OCI-M2 (cell line): ENCODE data around the gene DEDD.

Experiments
- DNase-seq: peaks from one replicate; lab custom pipeline; 2025; ENCODE audit not compliant: unreplicated experiment; lab: John Stamatoyannopoulos, UW

The DEDD gene

GRCh38 chr1:161132410-161133219 is at the start of gene DEDD:
DEDD (minus strand) TSS chr1:161132667; CDS start chr1:161124462, 8,205 bp downstream.
- peak; percentile 82 for DNase-seq

DNA sequence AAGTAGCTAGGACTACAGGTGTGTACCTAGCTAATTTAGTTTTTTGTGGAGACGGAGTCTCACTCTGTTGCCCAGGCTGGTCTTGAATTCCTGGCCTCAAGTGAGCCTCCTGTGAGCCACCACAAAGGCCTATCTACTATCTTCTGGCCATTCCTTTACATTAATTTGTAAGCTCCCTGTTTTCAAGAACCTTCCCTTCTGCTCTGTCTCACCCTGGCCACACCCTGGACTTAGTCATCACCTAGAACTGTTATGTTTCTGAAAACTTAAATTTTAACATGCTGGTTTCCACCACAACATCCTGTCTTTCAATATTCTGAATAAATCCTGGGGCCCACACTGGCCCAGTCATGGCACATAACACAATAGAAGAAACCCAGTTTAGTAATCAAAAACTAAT is 49.7 kb upstream of the DEDD start:
- no peak for DNase-seq

DNA sequence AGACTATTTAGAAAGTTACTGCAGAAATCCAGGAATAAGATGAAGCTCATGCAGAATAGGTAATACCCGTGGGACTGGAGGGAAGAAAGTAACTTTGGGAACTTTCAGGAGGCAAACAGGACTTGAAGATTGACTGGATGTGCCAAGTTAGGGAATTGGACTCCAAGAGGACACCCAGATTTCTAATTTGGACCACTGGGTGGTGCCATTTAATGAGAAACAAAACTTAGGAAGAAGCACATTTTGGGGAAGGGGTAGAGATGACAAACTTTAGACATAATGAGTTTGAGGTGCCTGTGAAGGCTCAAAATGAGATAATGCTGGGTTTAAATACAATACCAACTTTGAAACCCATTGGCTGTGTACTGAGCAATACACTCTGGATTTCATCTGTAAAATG is 48.2 kb upstream of the DEDD start:
- no peak for DNase-seq

GRCh38 chr1:161179698-161180097 is 47.2 kb upstream of the DEDD start:
- DNase-seq, result no peak

- no peak for DNase-seq
These were observed 45.4 kb upstream of the DEDD start for GRCh38 chr1:161177936-161178244.

DNA sequence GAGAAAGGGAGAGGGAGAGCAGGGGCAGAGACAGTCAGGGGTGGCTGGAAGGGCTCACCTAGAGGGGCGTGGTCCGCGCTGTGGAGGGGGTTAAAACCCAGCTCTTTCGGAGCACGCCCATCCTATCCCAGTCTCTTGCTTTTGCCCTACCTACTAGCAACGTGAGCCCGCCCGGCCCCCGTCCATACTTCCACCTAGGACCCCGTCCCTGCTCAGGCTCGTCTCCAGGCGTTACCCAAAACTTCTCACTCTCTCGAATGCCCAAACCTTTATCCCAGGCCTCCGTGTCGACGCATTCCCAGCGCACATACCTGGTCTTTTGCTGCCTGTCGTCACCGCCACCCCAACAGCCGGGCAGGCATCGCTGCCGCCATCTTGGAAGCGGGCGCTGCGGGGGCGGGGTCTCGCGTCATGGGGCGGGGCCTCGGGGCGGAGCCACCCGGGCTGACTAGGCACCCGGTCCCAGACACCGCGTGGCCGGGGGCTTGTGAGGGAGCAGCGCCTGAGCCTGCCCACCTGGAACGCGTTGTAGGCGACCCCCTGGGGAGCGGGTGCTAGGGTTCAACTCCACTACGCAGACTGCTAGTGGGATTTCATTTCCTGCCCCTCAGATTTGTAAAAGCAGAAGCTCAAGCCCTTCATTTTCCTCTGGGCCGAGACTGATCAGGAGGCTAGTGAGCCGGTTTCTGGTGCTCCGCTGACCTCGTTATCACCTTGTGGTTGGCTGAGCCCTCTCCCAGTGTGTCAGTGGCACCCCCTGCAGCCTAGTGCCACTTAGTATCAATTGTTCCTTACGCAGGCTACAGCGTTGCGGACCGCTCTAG is 44.9 kb upstream of the DEDD start, which contains the start of gene B4GALT3:
B4GALT3 (minus strand) TSS at position 396 of the 824 bp plus-strand sequence. CDS start 1,447 bp downstream, outside the sequence.
- DNase-seq, result peak; percentile 78

- DNase-seq, result no peak
These were observed 44.1 kb upstream of the DEDD start for GRCh38 chr1:161176468-161177111.

DNA sequence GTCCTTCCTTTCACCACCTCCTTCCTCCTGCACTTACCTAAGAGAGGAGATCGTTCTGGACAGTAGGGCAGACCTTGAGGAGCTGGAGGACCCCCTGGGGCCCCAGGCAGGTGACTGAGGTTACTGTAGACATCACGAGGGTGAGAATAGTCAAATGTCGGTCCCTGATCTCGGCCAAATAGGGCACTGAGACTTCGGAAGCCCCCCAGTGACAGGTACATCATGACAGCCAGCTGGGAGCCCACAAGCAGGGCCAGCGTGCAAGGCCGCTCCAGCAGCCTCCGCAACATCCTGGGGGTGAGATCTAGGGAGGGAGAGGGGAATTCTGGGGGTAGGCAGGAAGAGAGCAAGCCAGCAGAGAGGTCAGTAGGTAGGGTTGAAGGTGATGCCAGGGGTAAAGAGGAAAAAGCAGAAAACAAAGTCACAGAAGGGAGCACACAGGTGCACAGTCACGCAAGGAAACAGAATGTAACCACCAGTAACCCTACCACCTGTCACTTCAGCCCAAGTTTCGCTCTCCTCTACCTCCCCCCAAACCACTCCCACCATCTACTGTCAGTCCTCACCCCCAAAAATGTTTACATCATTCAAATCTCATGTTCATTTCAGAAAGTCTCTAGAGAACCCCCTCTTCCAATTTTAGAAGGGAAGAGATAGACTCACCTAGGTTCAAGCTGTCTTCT is 43.4 kb upstream of the DEDD start:
- no peak for DNase-seq

GRCh38 chr1:161174911-161175310 is 42.4 kb upstream of the DEDD start:
- no peak for DNase-seq

- no peak for DNase-seq
These were observed 41.2 kb upstream of the DEDD start for GRCh38 chr1:161173711-161174110.

GRCh38 chr1:161172776-161173376 is 40.4 kb upstream of the DEDD start:
- DNase-seq, result no peak

- DNase-seq, result no peak
These were observed 39.9 kb upstream of the DEDD start for GRCh38 chr1:161172349-161172748.

GRCh38 chr1:161171696-161172095 is 39.2 kb upstream of the DEDD start:
- no peak for DNase-seq

GRCh38 chr1:161171191-161171590 is 38.7 kb upstream of the DEDD start:
- no peak for DNase-seq

- no peak for DNase-seq
These were observed 36.4 kb upstream of the DEDD start for GRCh38 chr1:161168906-161169305.

DNA sequence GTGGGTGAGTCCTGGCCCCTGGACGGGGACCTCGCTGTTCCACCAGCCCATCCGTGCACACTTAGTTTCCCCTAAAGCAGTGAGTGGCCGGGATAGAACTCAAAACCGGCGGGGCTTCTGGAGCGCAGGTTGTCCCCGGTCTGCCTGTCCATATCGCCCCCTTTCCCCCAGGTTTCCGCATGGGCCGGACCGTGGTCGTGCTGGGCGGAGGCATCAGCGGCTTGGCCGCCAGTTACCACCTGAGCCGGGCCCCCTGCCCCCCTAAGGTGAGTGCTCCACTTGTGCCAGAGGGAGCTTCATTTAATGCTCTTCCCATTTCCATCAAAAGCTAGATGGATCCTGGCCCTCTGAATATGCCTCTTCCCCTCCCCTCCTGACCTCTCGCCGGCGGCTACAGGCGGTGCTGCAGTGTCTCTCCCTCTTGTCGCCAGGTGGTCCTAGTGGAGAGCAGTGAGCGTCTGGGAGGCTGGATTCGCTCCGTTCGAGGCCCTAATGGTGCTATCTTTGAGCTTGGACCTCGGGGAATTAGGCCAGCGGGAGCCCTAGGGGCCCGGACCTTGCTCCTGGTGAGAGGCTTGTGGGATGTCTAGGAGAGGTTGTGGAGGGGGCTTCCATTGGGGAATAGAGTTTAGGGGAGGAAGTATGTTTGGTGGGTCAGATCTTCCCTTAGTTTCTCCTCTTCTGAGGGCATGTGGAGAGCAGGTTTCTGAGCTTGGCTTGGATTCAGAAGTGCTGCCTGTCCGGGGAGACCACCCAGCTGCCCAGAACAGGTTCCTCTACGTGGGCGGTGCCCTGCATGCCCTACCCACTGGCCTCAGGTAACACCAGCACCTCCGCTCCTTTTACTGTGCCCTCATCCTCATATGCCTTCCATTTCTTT is 34.4 kb upstream of the DEDD start:
- no peak for DNase-seq

DNA sequence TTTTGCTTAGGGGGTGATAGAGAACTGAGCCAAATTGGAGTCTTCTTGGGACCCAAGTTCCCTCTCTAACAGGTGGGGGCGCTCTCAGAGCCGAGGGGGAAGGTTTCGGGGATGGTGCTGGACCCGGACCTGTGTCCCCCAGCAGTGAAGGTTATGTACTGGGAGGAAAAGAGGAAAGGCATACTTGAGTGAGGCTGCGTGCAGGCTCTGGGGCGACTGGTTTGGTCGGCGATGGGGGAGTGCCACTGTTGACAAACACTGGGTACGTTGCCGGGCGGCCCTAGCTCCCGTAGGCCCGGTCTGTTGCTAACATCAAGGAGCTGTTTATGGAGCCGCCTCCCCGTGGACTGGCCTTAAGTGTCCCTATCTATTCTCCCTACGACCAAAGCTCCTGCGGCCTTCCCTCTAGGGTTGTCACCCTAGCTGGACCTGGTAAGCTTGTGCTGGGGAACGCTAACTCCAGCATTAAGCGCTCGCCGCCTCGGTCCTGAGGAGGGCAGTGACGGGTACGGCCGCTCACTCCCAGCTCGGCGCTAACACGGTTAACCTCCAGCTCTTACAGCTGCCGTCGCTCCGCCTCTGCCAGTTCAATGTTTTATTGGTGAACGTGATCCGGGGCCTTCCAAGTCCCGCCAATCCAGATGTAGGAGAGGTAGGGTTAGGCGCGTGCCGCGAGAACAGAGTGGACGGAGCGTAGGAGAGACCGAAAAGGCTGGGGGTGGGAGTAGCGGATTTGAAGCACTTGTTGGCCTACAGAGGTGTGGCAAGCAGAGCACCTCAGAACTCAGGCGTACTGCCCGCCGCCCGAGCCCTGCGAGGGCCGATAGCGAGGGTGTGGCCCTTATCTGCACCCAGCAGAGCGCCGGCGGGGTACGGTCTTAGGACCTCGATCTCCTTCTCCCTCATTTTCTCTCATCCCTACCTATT is 33.5 kb upstream of the DEDD start, which contains the start of gene PPOX:
PPOX (plus strand) TSS at position 685 of the 927 bp plus-strand sequence. CDS start 422 bp downstream, outside the sequence.
- peak; percentile 77 for DNase-seq

DNA sequence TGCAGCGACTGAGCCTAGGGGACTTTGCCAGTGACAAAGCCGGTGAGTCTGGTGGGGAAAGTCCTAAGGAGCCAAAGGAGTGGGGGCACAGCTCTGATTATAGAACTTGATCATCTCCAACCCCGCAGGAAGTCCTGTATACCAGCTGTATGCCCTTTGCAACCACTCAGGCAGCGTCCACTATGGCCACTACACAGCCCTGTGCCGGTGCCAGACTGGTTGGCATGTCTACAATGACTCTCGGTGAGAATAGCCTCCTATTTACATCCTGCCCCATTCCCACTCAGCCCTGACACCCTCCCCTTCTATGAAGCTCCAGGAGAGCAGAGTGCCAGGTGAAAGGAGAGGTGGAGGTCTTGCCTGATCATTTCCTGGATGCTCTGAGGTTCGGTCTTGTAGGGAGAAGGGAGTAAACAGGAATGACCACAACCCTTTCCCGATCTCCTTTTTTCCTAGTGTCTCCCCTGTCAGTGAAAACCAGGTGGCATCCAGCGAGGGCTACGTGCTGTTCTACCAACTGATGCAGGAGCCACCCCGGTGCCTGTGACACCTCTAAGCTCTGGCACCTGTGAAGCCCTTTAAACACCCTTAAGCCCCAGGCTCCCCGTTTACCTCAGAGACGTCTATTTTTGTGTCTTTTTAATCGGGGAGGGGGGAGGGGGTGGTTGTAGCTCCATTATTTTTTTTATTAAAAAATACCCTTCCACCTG is 32.6 kb upstream of the DEDD start:
- no peak for DNase-seq
